ENCODE results near the gene SMARCA1.

Gene SMARCA1

GRCh38 chrX:129488359-129488758 lies 34.9 kb downstream of the SMARCA1 start:
- DNase-seq = no peak
- Histone ChIP-seq H3K36me3 (replicated peaks; ENCODE audit: insufficient read depth, low read length) (no peaks in the 10 kb centered on the region), H4K20me1 (ENCODE audit: insufficient read depth, low read length) (no peaks in the 10 kb centered on the region), H3K9ac (ENCODE audit: low read length) (no peak overlapping the region), H3K9me2 (replicated peaks; ENCODE audit: insufficient read depth, low read length) (no peaks in the 10 kb centered on the region), H3K9me3 (replicated peaks; ENCODE audit: insufficient read depth, low read length) (no peaks in the 10 kb centered on the region), H3K79me2 (ENCODE audit: low read length) (no peaks in the 10 kb centered on the region), H3F3A (ENCODE audit: insufficient read depth, low read length) (no peaks in the 10 kb centered on the region), H3K27me3 (replicated peaks; ENCODE audit: insufficient read depth, low read length) (no peaks in the 10 kb centered on the region), H3K4me1 (ENCODE audit: low read length) (no peaks in the 10 kb centered on the region), H3K4me3 (ENCODE audit: low read length) (no peak overlapping the region), H3K4me2 (ENCODE audit: low read depth, low read length) (no peak overlapping the region), H2AFZ (ENCODE audit: low read length) (no peak overlapping the region), H3K27ac (ENCODE audit: low read length) (no peak overlapping the region)
- no peak for TF ChIP-seq CTCF (IDR thresholded peaks at IDR 0.05; ENCODE audit: low read length)

- no peaks in the 10 kb centered on the region for H4K20me1 ChIP-seq (ENCODE audit: insufficient read depth, low read length)
- no peaks in the 10 kb centered on the region for H3K36me3 ChIP-seq (replicated peaks; ENCODE audit: insufficient read depth, low read length)
- no peaks in the 10 kb centered on the region for H3K27me3 ChIP-seq (replicated peaks; ENCODE audit: insufficient read depth, low read length)
- no peaks in the 10 kb centered on the region for H3K9me3 ChIP-seq (replicated peaks; ENCODE audit: insufficient read depth, low read length)
- H3F3A ChIP-seq (ENCODE audit: insufficient read depth, low read length) = no peaks in the 10 kb centered on the region
- no peaks in the 10 kb centered on the region for H3K9me2 ChIP-seq (replicated peaks; ENCODE audit: insufficient read depth, low read length)
- no peak for DNase-seq
- no peaks in the 10 kb centered on the region for H3K79me2 ChIP-seq (ENCODE audit: low read length)
- no peak overlapping the region for H3K27ac ChIP-seq (ENCODE audit: low read length)
- no peak overlapping the region for H3K4me2 ChIP-seq (ENCODE audit: low read depth, low read length)
- H3K9ac ChIP-seq (ENCODE audit: low read length) = no peak overlapping the region
- no peak overlapping the region for H2AFZ ChIP-seq (ENCODE audit: low read length)
- TF ChIP-seq EZH2phosphoT487 (IDR thresholded peaks at IDR 0.05; ENCODE audit: low read length) (no peak), EZH2 (optimal IDR thresholded peaks at IDR 0.05; ENCODE audit: low read depth, low read length) (no peak)
- no peaks in the 10 kb centered on the region for H3K4me1 ChIP-seq (ENCODE audit: low read length)
- H3K4me3 ChIP-seq (ENCODE audit: low read length) = no peak overlapping the region
These were observed 42.4 kb downstream of the SMARCA1 start for GRCh38 chrX:129480889-129481288.

GRCh38 chrX:129478516-129478915 lies 44.8 kb downstream of the SMARCA1 start:
- DNase-seq = no peak
- Histone ChIP-seq H3K36me3 (replicated peaks; ENCODE audit: insufficient read depth, low read length) (no peaks in the 10 kb centered on the region), H3K79me2 (ENCODE audit: low read length) (no peaks in the 10 kb centered on the region), H3K9ac (ENCODE audit: low read length) (no peak overlapping the region), H3K9me2 (replicated peaks; ENCODE audit: insufficient read depth, low read length) (no peaks in the 10 kb centered on the region), H4K20me1 (ENCODE audit: insufficient read depth, low read length) (no peaks in the 10 kb centered on the region), H3K27me3 (replicated peaks; ENCODE audit: insufficient read depth, low read length) (no peaks in the 10 kb centered on the region), H3K4me3 (ENCODE audit: low read length) (no peak overlapping the region), H3K9me3 (replicated peaks; ENCODE audit: insufficient read depth, low read length) (no peaks in the 10 kb centered on the region), H3F3A (ENCODE audit: insufficient read depth, low read length) (no peaks in the 10 kb centered on the region), H3K4me1 (ENCODE audit: low read length) (no peaks in the 10 kb centered on the region), H3K4me2 (ENCODE audit: low read depth, low read length) (no peak overlapping the region), H2AFZ (ENCODE audit: low read length) (no peak overlapping the region), H3K27ac (ENCODE audit: low read length) (no peak overlapping the region)
- TF ChIP-seq EZH2 (optimal IDR thresholded peaks at IDR 0.05; ENCODE audit: low read depth, low read length) = no peak
- TF ChIP-seq EZH2phosphoT487 (IDR thresholded peaks at IDR 0.05; ENCODE audit: low read length) = no peak
- TF ChIP-seq CTCF (IDR thresholded peaks at IDR 0.05; ENCODE audit: low read length) = no peak

GRCh38 chrX:129472116-129472515 lies 51.2 kb downstream of the SMARCA1 start:
- DNase-seq = no peak
- Histone ChIP-seq H3K9me3 (replicated peaks; ENCODE audit: insufficient read depth, low read length) (no peaks in the 10 kb centered on the region), H3K27me3 (replicated peaks; ENCODE audit: insufficient read depth, low read length) (no peaks in the 10 kb centered on the region), H3F3A (ENCODE audit: insufficient read depth, low read length) (no peaks in the 10 kb centered on the region), H4K20me1 (ENCODE audit: insufficient read depth, low read length) (no peaks in the 10 kb centered on the region), H3K4me3 (ENCODE audit: low read length) (no peak overlapping the region), H3K4me1 (ENCODE audit: low read length) (no peaks in the 10 kb centered on the region), H2AFZ (ENCODE audit: low read length) (no peak overlapping the region), H3K27ac (ENCODE audit: low read length) (no peak overlapping the region), H3K36me3 (replicated peaks; ENCODE audit: insufficient read depth, low read length) (no peaks in the 10 kb centered on the region), H3K9me2 (replicated peaks; ENCODE audit: insufficient read depth, low read length) (no peaks in the 10 kb centered on the region), H3K79me2 (ENCODE audit: low read length) (no peaks in the 10 kb centered on the region), H3K4me2 (ENCODE audit: low read depth, low read length) (no peak overlapping the region), H3K9ac (ENCODE audit: low read length) (no peak overlapping the region)
- TF ChIP-seq CTCF (IDR thresholded peaks at IDR 0.05; ENCODE audit: low read length) (no peak), EZH2phosphoT487 (IDR thresholded peaks at IDR 0.05; ENCODE audit: low read length) (no peak), EZH2 (optimal IDR thresholded peaks at IDR 0.05; ENCODE audit: low read depth, low read length) (no peak)

All from MM.1S (cell line).